GM12801 (cell line): ENCODE measurements around the gene PSORS1C2.

ENCODE experiments used
- CTCF ChIP-seq: IDR thresholded peaks from one replicate; pipeline ENCODE4 v1.5.1; 2011; ENCODE audit warnings: control low read depth; ENCODE audit not compliant: insufficient read length; ENCODE audit errors: extremely low read depth

PSORS1C2 gene

GRCh38 chr6:31125586-31126363 lies 13.1 kb downstream of the PSORS1C2 start:
- TF ChIP-seq CTCF = no peak

- TF ChIP-seq CTCF = no peak
These were observed 13.7 kb downstream of the PSORS1C2 start for GRCh38 chr6:31125162-31125561.

GRCh38 chr6:31122791-31123706 lies 15.8 kb downstream of the PSORS1C2 start:
- TF ChIP-seq CTCF = no peak

- TF ChIP-seq CTCF = no peak
These were observed 17.6 kb downstream of the PSORS1C2 start for GRCh38 chr6:31121131-31121790.

- no peak for TF ChIP-seq CTCF
These were observed 18.5 kb downstream of the PSORS1C2 start, which contains the start of gene CDSN for GRCh38 chr6:31120151-31120915. CDSN (minus strand) TSS chr6:31120446; CDS start chr6:31120419, 27 bp downstream.

GRCh38 chr6:31118178-31118577 lies 20.7 kb downstream of the PSORS1C2 start:
- TF ChIP-seq CTCF = no peak
